MCF 10A (cell line): ENCODE data around the gene CELA3B. TPM values are rescaled to one million over a fixed set of nuclear protein-coding genes. Genes with fewer than 3 reads are reported as not detected.
"Not testable (repeated sequence)": the region's sequence is repeated elsewhere in the genome, so short reads cannot be mapped to it uniquely, and the experiment has no call there.

Experiments
- Bru-seq: library from RNA; stranded (reverse); fragments of 400-500 nt; gene quantifications from one replicate; lab custom pipeline; 2021; lab: Mats Ljungman, UMichigan
- BruChase-seq, 2 experiments: library from RNA; stranded (reverse); fragments of 400-500 nt; gene quantifications; one replicate each; lab custom pipeline; 2021; lab: Mats Ljungman, UMichigan
- BruUV-seq: library from RNA; stranded (reverse); fragments of 400-500 nt; replicated peaks from 2 replicates; lab custom pipeline; 2021; lab: Mats Ljungman, UMichigan
- CTCF ChIA-PET: fragments of 300-600 bp; sonication (Branson Sonifier 250); formaldehyde crosslinking; extraction: SDS; loops from one replicate; lab custom pipeline; 2021; ENCODE audit warnings: antibody characterized with exemption, inconsistent platforms; lab: Yijun Ruan, JAX
- POLR2A ChIA-PET: fragments of 300-600, 350-650 bp; sonication (Branson Sonifier 250); formaldehyde crosslinking; extraction: SDS; loops from one replicate; lab custom pipeline; 2020; ENCODE audit warnings: antibody characterized with exemption, inconsistent platforms; lab: Yijun Ruan, JAX
- DNase-seq: peaks from one replicate; pipeline ENCODE4 v3.0.0-alpha.2; 2018; ENCODE audit not compliant: unreplicated experiment
- H3K27ac Mint-ChIP-seq: one replicate; pipeline ENCODE4 v1.8.0; 2022; ENCODE audit warnings: mild to moderate bottlenecking, low read depth, mixed read lengths; ENCODE audit not compliant: unreplicated experiment
- H3K27me3 Mint-ChIP-seq: one replicate; pipeline ENCODE4 v1.8.0; 2022; ENCODE audit warnings: mixed read lengths; ENCODE audit not compliant: insufficient read depth, unreplicated experiment
- H3K36me3 Mint-ChIP-seq: one replicate; pipeline ENCODE4 v1.8.0; 2022; ENCODE audit warnings: mild to moderate bottlenecking, moderate library complexity, mixed read lengths; ENCODE audit not compliant: insufficient read depth, unreplicated experiment
- H3K4me1 Mint-ChIP-seq: one replicate; pipeline ENCODE4 v1.8.0; 2022; ENCODE audit warnings: mixed read lengths; ENCODE audit not compliant: insufficient read depth, unreplicated experiment
- H3K4me3 Mint-ChIP-seq: one replicate; pipeline ENCODE4 v1.8.0; 2022; ENCODE audit warnings: mild to moderate bottlenecking, moderate library complexity, mixed read lengths; ENCODE audit not compliant: unreplicated experiment
- H3K9me3 Mint-ChIP-seq: one replicate; pipeline ENCODE4 v1.8.0; 2022; ENCODE audit warnings: mixed read lengths; ENCODE audit not compliant: unreplicated experiment
- CTCF ChIP-seq: fragments of 200-600 bp; IDR thresholded peaks from one replicate; pipeline ENCODE4 v1.8.0; 2022; ENCODE audit warnings: antibody characterized with exemption, mild to moderate bottlenecking; ENCODE audit not compliant: unreplicated experiment
- intact Hi-C: fragments of 100-400 bp; cut with micrococcal nuclease; formaldehyde crosslinking; loops from 2 replicates; pipeline ENCODE4 v1.14.1; 2022
- long read RNA-seq: library from polyadenylated mRNA; stranded (forward); transcript quantifications from one replicate; pipeline ENCODE4 v2.0.0, GENCODE V29; 2022
- total RNA-seq: library from RNA; stranded (reverse); gene quantifications from 2 replicates; pipeline ENCODE4 v1.2.3, GENCODE V29; 2022

Gene CELA3B, protein sequence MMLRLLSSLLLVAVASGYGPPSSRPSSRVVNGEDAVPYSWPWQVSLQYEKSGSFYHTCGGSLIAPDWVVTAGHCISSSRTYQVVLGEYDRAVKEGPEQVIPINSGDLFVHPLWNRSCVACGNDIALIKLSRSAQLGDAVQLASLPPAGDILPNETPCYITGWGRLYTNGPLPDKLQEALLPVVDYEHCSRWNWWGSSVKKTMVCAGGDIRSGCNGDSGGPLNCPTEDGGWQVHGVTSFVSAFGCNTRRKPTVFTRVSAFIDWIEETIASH
- total RNA-seq (not detected in 2 replicates), Bru-seq, nascent RNA (not detected), BruChase-seq, experiment 1, labeled RNA remaining after a 6-hour chase (not detected), BruChase-seq, experiment 2, labeled RNA remaining after a 2-hour chase (not detected)
- long read RNA-seq = 0 reads

DNA sequence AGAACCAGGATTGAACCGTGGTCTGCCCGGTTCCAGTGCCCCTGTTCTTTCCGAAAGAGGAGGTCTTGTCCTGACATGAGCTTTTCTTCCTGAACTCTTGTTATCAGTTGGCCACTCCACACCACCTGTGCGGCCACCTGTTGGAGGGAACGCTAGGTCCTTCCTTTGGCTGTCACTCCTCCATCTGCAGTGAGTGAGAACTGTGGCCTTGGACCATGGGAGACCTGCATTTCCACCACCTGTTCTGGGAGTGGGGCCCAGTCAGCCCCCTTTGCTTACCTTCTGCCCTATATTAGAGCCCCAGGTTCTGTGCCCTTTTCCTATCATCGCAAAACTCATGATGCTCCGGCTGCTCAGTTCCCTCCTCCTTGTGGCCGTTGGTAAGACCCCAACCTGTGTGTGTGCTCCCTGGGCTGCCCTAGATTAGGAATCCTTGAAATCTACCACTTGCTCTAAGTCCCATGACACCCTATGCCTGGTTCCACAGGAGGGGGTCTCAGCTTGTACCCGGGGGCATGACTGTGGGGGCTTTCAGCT lies at the start of gene CELA3B:
Gene CELA3B (plus strand): TSS at position 320 of the 537 bp plus-strand sequence. CDS start 18 bp downstream, at position 338.
- H3K9me3 Mint-ChIP-seq, H3K4me3 Mint-ChIP-seq, BruUV-seq, DNase-seq, intact Hi-C loops, POLR2A ChIA-PET, H3K27me3 Mint-ChIP-seq, H3K4me1 Mint-ChIP-seq, H3K36me3 Mint-ChIP-seq: not testable (repeated sequence)
- CTCF ChIA-PET = interaction anchor here (0.7 kb wide), 1 partner anchor 650 kb away, joined by 3 read pairs; no protein-coding TSS in a partner anchor
- peak within 1 kb of the TSS; percentile 19 for H3K27ac Mint-ChIP-seq

GRCh38 chr1:21927533-21928237 lies 49.1 kb upstream of the CELA3B start:
- H3K4me1 Mint-ChIP-seq = peaks cover 24% of the 10 kb centered on the region
- H3K4me3 Mint-ChIP-seq = no peak overlapping the region
- POLR2A ChIA-PET = interaction anchor here (0.6 kb wide), 1 partner anchor 1170 kb away, joined by 3 read pairs; no protein-coding TSS in a partner anchor
- CTCF ChIA-PET = interaction anchor here (0.5 kb wide), 1 partner anchor 73 kb away, joined by 7 read pairs; no protein-coding TSS in a partner anchor
- no peak for TF ChIP-seq CTCF
- peaks cover 13% of the 10 kb centered on the region for H3K36me3 Mint-ChIP-seq
- intact Hi-C loops = no loop called here
- H3K27ac Mint-ChIP-seq = no peak overlapping the region
- H3K27me3 Mint-ChIP-seq = no peaks in the 10 kb centered on the region
- BruUV-seq = no TSS peak
- no peaks in the 10 kb centered on the region for H3K9me3 Mint-ChIP-seq
- no peak for DNase-seq

DNA sequence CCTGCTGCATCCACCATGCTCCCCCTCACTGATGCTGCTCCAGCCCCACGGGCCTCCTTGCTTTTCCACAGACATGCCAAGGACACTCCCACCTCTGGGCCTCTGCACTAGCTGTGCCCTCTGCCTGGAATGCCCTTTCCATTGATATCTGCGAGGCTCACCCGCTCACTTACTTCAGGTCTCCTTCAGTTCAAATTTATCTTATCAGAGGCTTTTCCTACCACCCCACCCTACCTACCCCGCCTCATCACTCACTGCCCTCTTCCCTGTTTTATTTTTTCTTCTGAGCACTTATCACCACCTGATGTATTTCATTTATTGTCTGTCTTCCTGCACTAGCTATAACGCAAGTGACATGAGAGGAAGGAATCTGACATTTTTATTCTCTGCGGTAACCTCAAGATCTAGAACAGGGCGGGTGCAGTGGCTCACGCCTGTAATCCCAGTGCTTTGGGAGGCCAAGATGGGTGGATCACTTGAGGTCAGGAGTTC lies 46.7 kb upstream of the CELA3B start:
- intact Hi-C loops = no loop called here
- Mint-ChIP-seq H3K9me3 (no peaks in the 10 kb centered on the region), H3K27ac (peak overlapping the region; percentile 14), H3K27me3 (no peaks in the 10 kb centered on the region), H3K36me3 (peaks cover 13% of the 10 kb centered on the region), H3K4me1 (peaks cover 38% of the 10 kb centered on the region), H3K4me3 (no peak overlapping the region)
- POLR2A ChIA-PET = interaction anchor here (0.7 to 1.4 kb wide), 3 partner anchors 16 to 27 kb away, joined by 3 to 5 read pairs (median 3); no protein-coding TSS in a partner anchor
- no peak for DNase-seq
- CTCF ChIA-PET = interaction anchor here (0.7 kb wide), 1 partner anchor 66 kb away, joined by 3 read pairs; no protein-coding TSS in a partner anchor
- no TSS peak for BruUV-seq
- no peak for TF ChIP-seq CTCF

DNA sequence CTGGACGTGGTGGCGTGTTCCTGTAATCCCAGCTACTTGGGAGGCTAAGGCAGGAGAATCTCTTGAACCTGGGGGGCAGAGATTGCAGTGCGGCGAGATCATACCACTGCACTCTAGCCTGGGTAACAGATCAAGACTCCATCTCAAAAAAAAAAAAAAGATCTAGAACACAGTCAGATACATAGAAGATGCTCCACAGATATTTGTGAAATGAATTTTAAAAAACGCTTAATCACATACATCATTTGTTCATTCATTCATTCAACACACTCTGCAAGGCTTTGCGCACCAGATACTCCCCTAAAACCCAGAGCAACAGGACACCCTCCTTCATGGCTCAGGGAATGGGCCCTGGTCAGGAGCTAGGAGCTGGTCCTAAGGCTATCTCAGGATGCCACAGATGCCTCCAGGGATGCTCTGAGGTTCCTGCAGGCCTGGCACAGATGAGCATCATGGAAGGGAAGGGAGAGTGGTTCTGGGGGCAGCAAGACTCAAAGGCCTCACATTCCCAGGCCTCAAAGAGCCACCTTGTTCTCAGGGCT lies 46.1 kb upstream of the CELA3B start:
- Mint-ChIP-seq H3K27me3 (no peaks in the 10 kb centered on the region), H3K4me1 (peaks cover 43% of the 10 kb centered on the region), H3K4me3 (no peak overlapping the region), H3K36me3 (peaks cover 13% of the 10 kb centered on the region), H3K9me3 (no peaks in the 10 kb centered on the region), H3K27ac (peak overlapping the region; percentile 14)
- BruUV-seq = no TSS peak
- intact Hi-C loops = no loop called here
- CTCF ChIA-PET = interaction anchor here (0.7 kb wide), 1 partner anchor 65 kb away, joined by 3 read pairs; no protein-coding TSS in a partner anchor
- POLR2A ChIA-PET = interaction anchor here (0.7 to 1.0 kb wide), 3 partner anchors 14 to 28 kb away, joined by 3 read pairs; no protein-coding TSS in a partner anchor
- no peak for TF ChIP-seq CTCF
- no peak for DNase-seq
